ENCODE results near the gene KCNQ1. TPM values are rescaled to one million over a fixed set of nuclear protein-coding genes. Genes with fewer than 3 reads are reported as not detected.

Gene KCNQ1
- total RNA-seq, 1 donor from 2014 or later, result 0.31 TPM

DNA sequence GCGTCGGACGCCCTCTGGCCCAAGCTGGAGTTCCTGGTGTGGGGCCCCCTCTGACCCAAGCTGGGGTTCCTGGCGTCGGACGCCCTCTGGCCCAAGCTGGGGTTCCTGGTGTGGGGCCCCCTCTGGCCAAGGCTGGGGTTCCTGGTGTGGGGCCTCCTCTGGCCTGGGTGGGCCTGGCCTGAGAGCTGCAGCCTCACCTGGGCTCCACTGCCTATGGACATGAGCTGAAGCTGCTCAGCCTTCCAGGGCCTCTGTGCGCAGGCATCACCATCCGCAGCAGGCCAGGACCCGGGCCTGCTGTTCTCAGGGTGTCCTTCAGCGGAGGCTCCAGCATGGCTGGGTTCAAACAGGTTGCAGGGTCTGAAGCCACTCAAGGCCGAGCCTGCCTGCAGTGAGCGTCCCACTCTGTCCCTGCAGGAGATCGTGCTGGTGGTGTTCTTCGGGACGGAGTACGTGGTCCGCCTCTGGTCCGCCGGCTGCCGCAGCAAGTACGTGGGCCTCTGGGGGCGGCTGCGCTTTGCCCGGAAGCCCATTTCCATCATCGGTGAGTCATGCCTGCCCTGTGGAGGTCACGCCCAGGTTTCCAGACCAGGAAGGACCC is 125.5 kb downstream of the KCNQ1 start:
- no peak for DNase-seq

GRCh38 chr11:2570841-2571597 is 126.2 kb downstream of the KCNQ1 start:
- DNase-seq, result no peak

- DNase-seq, result no peak
Measured at GRCh38 chr11:2571598-2572281, 126.9 kb downstream of the KCNQ1 start.

GRCh38 chr11:2572491-2573239 is 127.9 kb downstream of the KCNQ1 start:
- DNase-seq, result no peak

DNA sequence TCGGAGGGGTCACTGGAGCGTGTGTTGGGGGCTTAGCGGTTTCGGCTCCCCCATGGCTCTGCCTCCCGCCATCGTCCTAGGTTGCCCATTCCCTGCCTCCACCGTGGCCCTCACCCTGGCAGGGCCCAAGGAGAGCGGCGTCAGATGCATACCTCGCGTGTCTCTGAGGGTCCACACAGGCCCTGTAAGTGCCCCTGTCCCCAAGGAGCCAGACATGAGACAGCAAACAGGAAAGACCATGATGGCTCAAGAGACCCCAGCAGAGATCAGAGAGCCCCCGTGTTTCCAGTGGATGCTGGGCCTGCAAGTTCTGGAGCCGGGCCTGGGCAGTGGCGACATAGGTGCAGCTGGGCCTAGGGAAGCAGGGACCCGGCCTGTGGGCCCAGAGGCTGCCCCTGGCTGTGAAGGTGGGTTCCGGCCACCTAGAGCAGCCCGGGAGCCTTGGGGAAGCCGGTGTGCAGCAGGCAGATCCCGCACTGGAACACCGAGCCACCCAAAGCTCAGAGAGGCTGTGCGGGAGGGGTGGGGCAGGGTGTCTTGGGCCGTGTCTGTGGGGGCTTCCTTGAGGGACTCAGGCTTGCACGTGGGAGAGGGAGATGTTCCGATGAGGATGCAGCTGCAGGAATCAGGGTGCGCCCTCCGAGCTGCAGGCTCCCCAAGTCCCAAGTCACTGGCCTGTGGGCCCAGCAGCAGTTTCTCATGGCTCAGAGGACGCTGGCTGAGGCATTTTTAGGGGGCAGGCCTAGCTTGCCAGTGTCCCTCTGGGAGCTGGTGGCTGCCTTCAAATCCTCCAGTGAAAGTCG is 128.6 kb downstream of the KCNQ1 start:
- DNase-seq, result no peak

DNA sequence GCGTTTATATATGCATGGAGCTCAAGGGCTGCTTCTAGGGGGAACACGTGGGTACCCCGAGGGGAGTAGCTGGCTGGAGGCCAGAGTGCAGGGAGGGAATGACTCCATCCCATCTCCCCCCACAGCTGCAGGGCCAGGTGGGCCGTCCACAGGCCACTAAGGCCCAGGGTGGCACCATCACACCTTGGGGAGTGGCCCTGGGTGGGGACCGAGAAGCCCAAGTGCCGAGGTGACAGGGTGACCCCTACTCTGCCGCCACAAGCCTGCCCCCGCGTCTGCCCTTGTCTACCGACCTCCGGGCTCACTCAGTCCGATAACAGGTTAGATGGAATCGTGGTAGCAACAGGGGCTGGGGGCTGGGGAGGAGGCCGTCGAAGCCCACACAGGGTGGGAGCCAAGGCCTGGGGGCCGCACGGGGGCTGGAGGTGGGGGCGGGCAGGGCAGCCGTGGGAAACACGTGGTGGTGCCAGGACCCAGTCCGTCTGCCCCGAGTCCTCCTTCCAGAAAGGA is 129.3 kb downstream of the KCNQ1 start:
- no peak for DNase-seq

GRCh38 chr11:2574553-2575535 is 130.0 kb downstream of the KCNQ1 start:
- DNase-seq, result peak; percentile 20

DNA sequence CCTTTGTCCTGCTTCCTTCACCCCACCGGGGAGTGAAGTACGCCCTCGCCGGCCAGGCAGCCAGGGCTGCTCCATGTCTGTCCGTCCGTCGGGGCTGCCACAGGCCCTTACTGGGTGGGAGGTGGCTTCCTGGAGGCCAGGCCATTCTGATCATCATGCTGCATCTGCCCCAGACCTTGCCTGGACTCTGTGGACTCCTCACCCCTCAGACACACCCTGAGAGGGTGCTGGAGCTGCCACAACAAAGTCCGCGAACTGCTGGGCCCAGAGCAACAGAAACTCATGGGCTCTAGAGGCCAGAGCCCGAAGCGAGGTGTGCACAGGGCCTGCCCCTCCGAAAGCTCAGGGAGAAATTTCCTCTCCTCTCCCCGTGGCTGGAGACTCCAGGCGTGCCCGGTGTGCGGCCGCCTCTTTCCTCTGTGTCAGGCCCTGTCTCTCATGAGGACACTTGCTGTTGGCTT is 130.8 kb downstream of the KCNQ1 start:
- no peak for DNase-seq

DNA sequence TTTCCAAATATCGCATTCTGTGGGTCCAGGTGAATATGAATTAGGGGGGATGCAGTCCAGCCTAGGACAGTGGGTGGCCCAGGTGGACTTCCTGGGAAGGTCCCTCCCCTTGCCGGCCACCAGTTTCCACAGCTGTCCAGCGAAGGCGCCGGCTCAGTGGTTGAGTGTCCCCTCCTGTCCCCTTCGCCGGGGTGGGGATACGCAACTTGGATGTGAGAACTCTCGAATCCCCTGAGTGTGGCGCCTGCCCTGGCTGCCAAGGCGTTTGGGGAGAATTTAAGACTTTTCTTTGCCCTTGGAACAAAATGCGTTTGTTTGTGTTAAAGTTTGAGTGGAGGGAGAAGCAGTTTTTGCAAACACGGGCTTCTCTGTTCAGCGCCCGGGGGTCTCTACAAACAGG is 131.3 kb downstream of the KCNQ1 start:
- no peak for DNase-seq

- DNase-seq, result no peak
Measured at GRCh38 chr11:2576549-2576948, 131.7 kb downstream of the KCNQ1 start.

GRCh38 chr11:2577031-2577990 is 132.5 kb downstream of the KCNQ1 start:
- no peak for DNase-seq

DNA sequence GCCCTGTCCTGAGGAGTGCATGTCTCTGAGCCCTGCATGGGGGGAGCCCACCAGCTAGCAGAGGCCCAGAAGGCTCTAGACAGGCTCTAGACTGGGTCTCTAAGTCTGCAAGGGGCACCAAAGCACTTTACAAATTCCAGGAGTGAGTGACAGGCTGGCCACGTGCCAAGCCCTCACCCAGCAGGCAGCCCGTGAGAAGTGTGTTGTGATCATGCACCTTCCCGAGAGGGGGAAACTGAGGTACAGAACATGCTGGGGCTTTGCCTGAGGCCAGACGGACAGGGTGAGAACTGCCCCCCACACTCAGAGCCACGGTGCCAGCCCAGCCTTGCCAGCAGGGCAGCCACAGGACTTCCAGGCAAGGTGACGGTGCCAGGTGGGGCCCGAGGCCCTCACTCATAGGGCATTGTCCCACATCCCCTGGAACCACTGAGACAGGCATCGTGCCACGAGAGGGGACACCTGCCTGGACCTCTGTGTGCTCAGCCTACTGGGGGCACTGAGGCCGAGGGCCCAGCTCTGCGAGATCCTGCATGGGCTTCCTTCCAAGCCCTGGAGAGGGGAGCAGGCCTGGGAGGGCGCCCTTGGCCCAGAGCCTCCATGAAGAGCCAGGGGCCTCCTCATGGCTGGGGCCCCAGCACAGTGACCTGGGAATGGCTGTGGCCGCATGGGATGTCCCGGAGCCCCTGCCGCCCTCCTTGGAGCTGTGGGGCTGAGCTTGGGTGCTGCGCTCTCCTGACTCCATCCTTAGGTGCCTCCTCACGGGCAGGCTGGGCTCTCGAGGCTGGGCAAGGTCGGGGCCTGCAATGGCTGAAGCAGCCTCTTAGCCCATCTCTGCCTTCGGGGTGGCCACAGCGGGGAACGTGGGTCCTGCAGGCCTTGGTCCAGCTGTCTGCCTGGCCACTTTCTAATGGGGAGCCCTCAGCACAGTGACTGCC is 133.5 kb downstream of the KCNQ1 start:
- no peak for DNase-seq

GRCh38 chr11:2578929-2579270 is 134.1 kb downstream of the KCNQ1 start:
- DNase-seq, result no peak

DNA sequence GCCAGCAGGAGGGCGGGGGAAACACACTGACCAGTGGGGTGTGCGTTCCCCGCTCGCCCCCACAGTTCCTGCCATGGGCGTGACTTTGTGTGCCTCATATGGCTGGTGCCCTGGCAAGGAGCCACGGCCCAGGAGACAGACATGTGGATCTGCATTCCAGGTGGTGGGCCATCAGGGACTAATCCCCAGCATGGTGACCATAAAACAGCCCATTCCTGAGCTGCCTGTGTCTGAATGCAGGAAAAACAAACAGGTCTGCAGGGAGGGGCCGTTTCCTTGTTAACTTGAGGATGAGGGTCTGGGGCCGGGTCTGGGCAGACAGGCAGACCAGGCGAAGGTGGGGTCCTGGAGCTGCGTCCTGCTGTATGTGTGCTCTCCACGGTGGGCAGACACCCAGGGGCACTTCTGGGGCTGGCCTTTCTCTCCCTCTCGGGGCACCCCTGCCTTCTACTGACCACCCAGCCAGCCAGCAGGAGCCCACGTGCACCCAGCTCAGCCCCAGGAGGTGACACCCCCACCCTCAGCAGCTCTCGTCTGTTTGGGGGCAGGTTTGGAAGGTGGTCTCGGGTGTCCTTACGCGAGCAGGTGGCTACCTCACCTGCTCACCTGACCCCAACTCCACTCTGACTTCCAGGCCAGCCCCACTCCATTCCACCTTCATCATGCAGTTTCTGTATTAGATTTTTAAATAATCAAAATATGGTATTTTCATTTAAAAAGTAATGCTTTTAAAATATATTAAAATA is 134.7 kb downstream of the KCNQ1 start:
- DNase-seq, result no peak

DNA sequence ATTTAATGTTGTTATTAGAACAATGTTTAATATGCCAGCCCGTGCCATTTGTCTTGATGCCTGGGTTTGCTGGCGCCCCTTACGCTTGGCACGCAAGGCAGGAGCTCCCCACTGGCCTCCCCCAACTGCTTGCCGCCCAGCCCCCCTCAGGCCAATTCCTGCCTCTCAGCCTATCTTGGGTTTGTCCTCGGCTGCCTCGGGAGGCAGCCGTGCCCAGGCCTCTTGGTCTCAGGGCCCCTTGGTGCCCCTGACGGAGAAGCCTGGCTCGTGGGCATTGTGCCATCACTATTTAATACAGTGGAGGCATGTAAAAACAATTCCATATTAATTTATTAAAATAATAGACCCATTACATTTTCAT is 135.2 kb downstream of the KCNQ1 start:
- DNase-seq, result no peak

- no peak for DNase-seq
Measured at GRCh38 chr11:2580571-2581001, 135.8 kb downstream of the KCNQ1 start.
